HEK293 (cell line): ENCODE data around the gene NAGLU.

Experiments used
- CTCF ChIA-PET: fragments of 350-600 bp; formaldehyde crosslinking; extraction: SDS; loops from one replicate; lab custom pipeline; 2021; ENCODE audit warnings: antibody characterized with exemption; lab: Yijun Ruan, JAX
- POLR2A ChIA-PET: fragments of 300-600 bp; formaldehyde crosslinking; extraction: SDS; loops from one replicate; lab custom pipeline; 2020; ENCODE audit warnings: antibody characterized with exemption, inconsistent platforms; lab: Yijun Ruan, JAX
- H3K27ac ChIP-seq: fragments of 200-500 bp; sonication (Bioruptor generic); 2 replicates; pipeline ENCODE4 v1.5.1; 2014; ENCODE audit warnings: low read depth, low read length, control low read depth, inconsistent platforms; ENCODE audit errors: extremely low read depth
- H3K36me3 ChIP-seq, 2 experiments: fragments of 200-500 bp in 1 of 2; sonication (Bioruptor generic) in 1 of 2; 1 replicate in 1 of 2; 2 replicates in 1 of 2; pipeline ENCODE4 v1.5.1; 2014 to 2017; ENCODE audit warnings: inconsistent platforms in 2 of 2, low read length in 2 of 2; ENCODE audit not compliant: control insufficient read depth in 2 of 2, insufficient read depth in 1 of 2
- H3K4me1 ChIP-seq: fragments of 200-500 bp; sonication (Bioruptor generic); 2 replicates; pipeline ENCODE4 v1.5.1; 2014; ENCODE audit warnings: mild to moderate bottlenecking, low read length, inconsistent platforms; ENCODE audit not compliant: control insufficient read depth, insufficient read depth
- H3K4me3 ChIP-seq: 2 replicates; pipeline ENCODE4 v1.5.1; 2011; ENCODE audit warnings: low read depth, mild to moderate bottlenecking, control low read depth, low read length, moderate library complexity
- H3K9me3 ChIP-seq: fragments of 200-500 bp; sonication (Bioruptor generic); 2 replicates; pipeline ENCODE4 v1.5.1; 2014; ENCODE audit warnings: low read depth, low read length, inconsistent platforms; ENCODE audit not compliant: control insufficient read depth, insufficient read depth
- BCL11A ChIP-seq: fragments of 450-650 bp; formaldehyde crosslinking; IDR thresholded peaks from 2 replicates; pipeline ENCODE4 v1.5.1; 2016; ENCODE audit warnings: low read depth, missing biosample characterization, missing genetic modification characterization
- GFI1B ChIP-seq: fragments of 450-650 bp; formaldehyde crosslinking; IDR thresholded peaks from 2 replicates; pipeline ENCODE4 v1.5.1; 2016; ENCODE audit warnings: missing biosample characterization, missing genetic modification characterization
- KLF7 ChIP-seq: fragments of 450-650 bp; formaldehyde crosslinking; IDR thresholded peaks from 2 replicates; pipeline ENCODE4 v1.5.1; 2016; ENCODE audit warnings: missing biosample characterization, missing genetic modification characterization, borderline replicate concordance
- REPIN1 ChIP-seq: fragments of 450-650 bp; formaldehyde crosslinking; IDR thresholded peaks from 2 replicates; pipeline ENCODE4 v1.5.1; 2017; ENCODE audit warnings: missing biosample characterization, missing genetic modification characterization, low read depth
- SP2 ChIP-seq: fragments of 450-650 bp; formaldehyde crosslinking; IDR thresholded peaks from 2 replicates; pipeline ENCODE4 v1.5.1; 2016; ENCODE audit warnings: missing biosample characterization, missing genetic modification characterization
- WT1 ChIP-seq: fragments of 450-650 bp; formaldehyde crosslinking; IDR thresholded peaks from 2 replicates; pipeline ENCODE4 v1.5.1; 2016; ENCODE audit warnings: missing biosample characterization, missing genetic modification characterization
- ZNF121 ChIP-seq: fragments of 450-650 bp; formaldehyde crosslinking; IDR thresholded peaks from 2 replicates; pipeline ENCODE4 v1.5.1; 2016; ENCODE audit warnings: missing biosample characterization, missing genetic modification characterization
- ZNF132 ChIP-seq: fragments of 450-650 bp; formaldehyde crosslinking; IDR thresholded peaks from 2 replicates; pipeline ENCODE4 v1.5.1; 2017; ENCODE audit warnings: missing biosample characterization, missing genetic modification characterization, borderline replicate concordance
- ZNF404 ChIP-seq: fragments of 450-650 bp; formaldehyde crosslinking; IDR thresholded peaks from 2 replicates; pipeline ENCODE4 v1.5.1; 2017; ENCODE audit warnings: missing biosample characterization, missing genetic modification characterization
- ZNF600 ChIP-seq: fragments of 450-650 bp; formaldehyde crosslinking; IDR thresholded peaks from 2 replicates; pipeline ENCODE4 v1.5.1; 2016; ENCODE audit warnings: missing biosample characterization, missing genetic modification characterization
- TF ChIP-seq, protein P1 (sequence below): fragments of 450-650 bp; formaldehyde crosslinking; conservative IDR thresholded peaks from 2 replicates; pipeline ENCODE4 v1.5.1; 2016; ENCODE audit warnings: low read depth, missing biosample characterization, missing genetic modification characterization
- TF ChIP-seq, protein P2 (sequence below): fragments of 450-650 bp; formaldehyde crosslinking; IDR thresholded peaks from 2 replicates; pipeline ENCODE4 v1.5.1; 2016; ENCODE audit warnings: missing biosample characterization, missing genetic modification characterization
- TF ChIP-seq, protein P3 (sequence below): fragments of 450-650 bp; formaldehyde crosslinking; IDR thresholded peaks from 2 replicates; pipeline ENCODE4 v1.5.1; 2016; ENCODE audit warnings: missing biosample characterization, missing genetic modification characterization

Gene NAGLU

GRCh38 chr17:42520540-42520951, 15.5 kb upstream of the NAGLU start:
- POLR2A ChIA-PET = interaction anchor here (0.7 to 3.7 kb wide), 6 partner anchors 10 to 97 kb away, joined by 3 to 48 read pairs (median 8); partner anchors contain the start of genes CAVIN1 and NAGLU
- CTCF ChIA-PET = interaction anchor here (0.6 to 4.4 kb wide), 26 partner anchors 10 to 766 kb away, joined by 3 to 66 read pairs (median 5); partner anchors contain the start of genes CAVIN1 and NAGLU
- no peak for TF ChIP-seq ZNF404 (tag by site-specific recombination)
- TF ChIP-seq GFI1B (tag by site-specific recombination) = no peak
- TF ChIP-seq SP2 (tag by site-specific recombination) = no peak
- no peak for TF ChIP-seq BCL11A (tag by site-specific recombination)
- TF ChIP-seq ZNF600 (tag by site-specific recombination) = peak; percentile 28; the same call in 1 of the 2 replicates
- TF ChIP-seq ZNF121 = no peak
- TF ChIP-seq, protein P1, sequence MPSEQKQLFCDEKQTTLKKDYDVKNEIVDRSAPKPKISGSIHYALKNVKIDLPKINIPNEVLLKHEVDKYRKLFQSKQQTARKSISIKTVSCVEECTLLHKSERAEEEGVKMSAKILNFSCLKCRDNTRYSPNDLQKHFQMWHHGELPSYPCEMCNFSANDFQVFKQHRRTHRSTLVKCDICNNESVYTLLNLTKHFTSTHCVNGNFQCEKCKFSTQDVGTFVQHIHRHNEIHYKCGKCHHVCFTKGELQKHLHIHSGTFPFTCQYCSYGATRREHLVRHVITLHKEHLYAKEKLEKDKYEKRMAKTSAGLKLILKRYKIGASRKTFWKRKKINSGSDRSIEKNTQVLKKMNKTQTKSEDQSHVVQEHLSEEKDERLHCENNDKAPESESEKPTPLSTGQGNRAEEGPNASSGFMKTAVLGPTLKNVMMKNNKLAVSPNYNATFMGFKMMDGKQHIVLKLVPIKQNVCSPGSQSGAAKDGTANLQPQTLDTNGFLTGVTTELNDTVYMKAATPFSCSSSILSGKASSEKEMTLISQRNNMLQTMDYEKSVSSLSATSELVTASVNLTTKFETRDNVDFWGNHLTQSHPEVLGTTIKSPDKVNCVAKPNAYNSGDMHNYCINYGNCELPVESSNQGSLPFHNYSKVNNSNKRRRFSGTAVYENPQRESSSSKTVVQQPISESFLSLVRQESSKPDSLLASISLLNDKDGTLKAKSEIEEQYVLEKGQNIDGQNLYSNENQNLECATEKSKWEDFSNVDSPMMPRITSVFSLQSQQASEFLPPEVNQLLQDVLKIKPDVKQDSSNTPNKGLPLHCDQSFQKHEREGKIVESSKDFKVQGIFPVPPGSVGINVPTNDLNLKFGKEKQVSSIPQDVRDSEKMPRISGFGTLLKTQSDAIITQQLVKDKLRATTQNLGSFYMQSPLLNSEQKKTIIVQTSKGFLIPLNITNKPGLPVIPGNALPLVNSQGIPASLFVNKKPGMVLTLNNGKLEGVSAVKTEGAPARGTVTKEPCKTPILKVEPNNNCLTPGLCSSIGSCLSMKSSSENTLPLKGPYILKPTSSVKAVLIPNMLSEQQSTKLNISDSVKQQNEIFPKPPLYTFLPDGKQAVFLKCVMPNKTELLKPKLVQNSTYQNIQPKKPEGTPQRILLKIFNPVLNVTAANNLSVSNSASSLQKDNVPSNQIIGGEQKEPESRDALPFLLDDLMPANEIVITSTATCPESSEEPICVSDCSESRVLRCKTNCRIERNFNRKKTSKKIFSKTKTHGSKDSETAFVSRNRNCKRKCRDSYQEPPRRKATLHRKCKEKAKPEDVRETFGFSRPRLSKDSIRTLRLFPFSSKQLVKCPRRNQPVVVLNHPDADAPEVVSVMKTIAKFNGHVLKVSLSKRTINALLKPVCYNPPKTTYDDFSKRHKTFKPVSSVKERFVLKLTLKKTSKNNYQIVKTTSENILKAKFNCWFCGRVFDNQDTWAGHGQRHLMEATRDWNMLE (tag by site-specific recombination) = no peak
- TF ChIP-seq WT1 (tag by site-specific recombination) = no peak
- Histone ChIP-seq H3K36me3 (peaks cover 0 to 56% of the 10 kb centered on the region in 2 experiments; a peak in 1 of 3 replicates), H3K9me3 (no peaks in the 10 kb centered on the region), H3K4me3 (no peak overlapping the region), H3K27ac (no peak overlapping the region), H3K4me1 (peaks cover 25% of the 10 kb centered on the region)

- H3K4me3 ChIP-seq = no peak overlapping the region
- CTCF ChIA-PET = interaction anchor here (0.6 to 4.4 kb wide), 14 partner anchors 9 to 767 kb away, joined by 3 to 66 read pairs (median 5); partner anchors contain the start of gene NAGLU
- H3K36me3 ChIP-seq = peaks cover 0 to 53% of the 10 kb centered on the region in 2 experiments; a peak in 1 of 3 replicates
- H3K4me1 ChIP-seq = peaks cover 25% of the 10 kb centered on the region
- H3K27ac ChIP-seq = no peak overlapping the region
- TF ChIP-seq, protein P2, sequence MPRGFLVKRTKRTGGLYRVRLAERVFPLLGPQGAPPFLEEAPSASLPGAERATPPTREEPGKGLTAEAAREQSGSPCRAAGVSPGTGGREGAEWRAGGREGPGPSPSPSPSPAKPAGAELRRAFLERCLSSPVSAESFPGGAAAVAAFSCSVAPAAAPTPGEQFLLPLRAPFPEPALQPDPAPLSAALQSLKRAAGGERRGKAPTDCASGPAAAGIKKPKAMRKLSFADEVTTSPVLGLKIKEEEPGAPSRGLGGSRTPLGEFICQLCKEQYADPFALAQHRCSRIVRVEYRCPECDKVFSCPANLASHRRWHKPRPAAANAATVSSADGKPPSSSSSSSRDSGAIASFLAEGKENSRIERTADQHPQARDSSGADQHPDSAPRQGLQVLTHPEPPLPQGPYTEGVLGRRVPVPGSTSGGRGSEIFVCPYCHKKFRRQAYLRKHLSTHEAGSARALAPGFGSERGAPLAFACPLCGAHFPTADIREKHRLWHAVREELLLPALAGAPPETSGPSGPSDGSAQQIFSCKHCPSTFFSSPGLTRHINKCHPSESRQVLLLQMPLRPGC = no peak
- TF ChIP-seq ZNF132 (tag by site-specific recombination) (no peak), REPIN1 (tag by site-specific recombination) (no peak), KLF7 (tag by site-specific recombination) (no peak)
- TF ChIP-seq, protein P3, sequence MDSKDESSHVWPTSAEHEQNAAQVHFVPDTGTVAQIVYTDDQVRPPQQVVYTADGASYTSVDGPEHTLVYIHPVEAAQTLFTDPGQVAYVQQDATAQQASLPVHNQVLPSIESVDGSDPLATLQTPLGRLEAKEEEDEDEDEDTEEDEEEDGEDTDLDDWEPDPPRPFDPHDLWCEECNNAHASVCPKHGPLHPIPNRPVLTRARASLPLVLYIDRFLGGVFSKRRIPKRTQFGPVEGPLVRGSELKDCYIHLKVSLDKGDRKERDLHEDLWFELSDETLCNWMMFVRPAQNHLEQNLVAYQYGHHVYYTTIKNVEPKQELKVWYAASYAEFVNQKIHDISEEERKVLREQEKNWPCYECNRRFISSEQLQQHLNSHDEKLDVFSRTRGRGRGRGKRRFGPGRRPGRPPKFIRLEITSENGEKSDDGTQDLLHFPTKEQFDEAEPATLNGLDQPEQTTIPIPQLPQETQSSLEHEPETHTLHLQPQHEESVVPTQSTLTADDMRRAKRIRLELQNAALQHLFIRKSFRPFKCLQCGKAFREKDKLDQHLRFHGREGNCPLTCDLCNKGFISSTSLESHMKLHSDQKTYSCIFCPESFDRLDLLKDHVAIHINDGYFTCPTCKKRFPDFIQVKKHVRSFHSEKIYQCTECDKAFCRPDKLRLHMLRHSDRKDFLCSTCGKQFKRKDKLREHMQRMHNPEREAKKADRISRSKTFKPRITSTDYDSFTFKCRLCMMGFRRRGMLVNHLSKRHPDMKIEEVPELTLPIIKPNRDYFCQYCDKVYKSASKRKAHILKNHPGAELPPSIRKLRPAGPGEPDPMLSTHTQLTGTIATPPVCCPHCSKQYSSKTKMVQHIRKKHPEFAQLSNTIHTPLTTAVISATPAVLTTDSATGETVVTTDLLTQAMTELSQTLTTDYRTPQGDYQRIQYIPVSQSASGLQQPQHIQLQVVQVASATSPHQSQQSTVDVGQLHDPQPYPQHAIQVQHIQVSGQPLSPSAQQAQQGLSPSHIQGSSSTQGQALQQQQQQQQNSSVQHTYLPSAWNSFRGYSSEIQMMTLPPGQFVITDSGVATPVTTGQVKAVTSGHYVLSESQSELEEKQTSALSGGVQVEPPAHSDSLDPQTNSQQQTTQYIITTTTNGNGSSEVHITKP (tag by site-specific recombination) = no peak
- no peaks in the 10 kb centered on the region for H3K9me3 ChIP-seq
- POLR2A ChIA-PET = interaction anchor here (2.5 kb wide), 1 partner anchor 9 kb away, joined by 12 read pairs; no protein-coding TSS in a partner anchor
Measured at GRCh38 chr17:42521036-42521435, 15.0 kb upstream of the NAGLU start.
